ENCODE data around the gene GMCL2.

DNA sequence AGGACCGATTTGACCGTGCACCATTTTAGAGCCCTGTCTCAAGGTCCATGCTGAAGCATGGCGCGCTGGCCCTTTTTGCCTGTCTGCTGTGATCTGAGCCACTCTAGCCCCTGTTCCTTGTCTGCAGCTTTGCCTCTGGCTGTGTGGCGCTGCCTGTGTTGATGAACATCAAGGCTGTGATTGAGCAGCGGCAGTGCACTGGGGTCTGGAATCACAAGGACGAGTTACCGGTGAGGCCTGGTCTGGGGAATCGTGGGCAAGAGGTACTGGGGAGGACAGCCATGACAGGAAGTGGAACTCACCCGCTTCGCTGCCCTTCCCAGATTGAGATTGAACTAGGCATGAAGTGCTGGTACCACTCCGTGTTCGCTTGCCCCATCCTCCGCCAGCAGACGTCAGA is 39.8 kb downstream of the GMCL2 start:
- TF ChIP-seq, protein P1, sequence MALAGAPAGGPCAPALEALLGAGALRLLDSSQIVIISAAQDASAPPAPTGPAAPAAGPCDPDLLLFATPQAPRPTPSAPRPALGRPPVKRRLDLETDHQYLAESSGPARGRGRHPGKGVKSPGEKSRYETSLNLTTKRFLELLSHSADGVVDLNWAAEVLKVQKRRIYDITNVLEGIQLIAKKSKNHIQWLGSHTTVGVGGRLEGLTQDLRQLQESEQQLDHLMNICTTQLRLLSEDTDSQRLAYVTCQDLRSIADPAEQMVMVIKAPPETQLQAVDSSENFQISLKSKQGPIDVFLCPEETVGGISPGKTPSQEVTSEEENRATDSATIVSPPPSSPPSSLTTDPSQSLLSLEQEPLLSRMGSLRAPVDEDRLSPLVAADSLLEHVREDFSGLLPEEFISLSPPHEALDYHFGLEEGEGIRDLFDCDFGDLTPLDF (CRISPR knock-in tag; IDR thresholded peaks at IDR 0.05): no peak
- TF ChIP-seq CREB1 (CRISPR knock-in tag; IDR thresholded peaks at IDR 0.05) (no peak), ZNF263 (CRISPR knock-in tag; IDR thresholded peaks at IDR 0.05; ENCODE audit: low read depth) (no peak), NR3C1 (CRISPR knock-in tag; conservative IDR thresholded peaks at IDR 0.05; ENCODE audit: low read depth) (no peak), HMGA2 (CRISPR knock-in tag; IDR thresholded peaks at IDR 0.05) (no peak)
- TF ChIP-seq, protein P2, sequence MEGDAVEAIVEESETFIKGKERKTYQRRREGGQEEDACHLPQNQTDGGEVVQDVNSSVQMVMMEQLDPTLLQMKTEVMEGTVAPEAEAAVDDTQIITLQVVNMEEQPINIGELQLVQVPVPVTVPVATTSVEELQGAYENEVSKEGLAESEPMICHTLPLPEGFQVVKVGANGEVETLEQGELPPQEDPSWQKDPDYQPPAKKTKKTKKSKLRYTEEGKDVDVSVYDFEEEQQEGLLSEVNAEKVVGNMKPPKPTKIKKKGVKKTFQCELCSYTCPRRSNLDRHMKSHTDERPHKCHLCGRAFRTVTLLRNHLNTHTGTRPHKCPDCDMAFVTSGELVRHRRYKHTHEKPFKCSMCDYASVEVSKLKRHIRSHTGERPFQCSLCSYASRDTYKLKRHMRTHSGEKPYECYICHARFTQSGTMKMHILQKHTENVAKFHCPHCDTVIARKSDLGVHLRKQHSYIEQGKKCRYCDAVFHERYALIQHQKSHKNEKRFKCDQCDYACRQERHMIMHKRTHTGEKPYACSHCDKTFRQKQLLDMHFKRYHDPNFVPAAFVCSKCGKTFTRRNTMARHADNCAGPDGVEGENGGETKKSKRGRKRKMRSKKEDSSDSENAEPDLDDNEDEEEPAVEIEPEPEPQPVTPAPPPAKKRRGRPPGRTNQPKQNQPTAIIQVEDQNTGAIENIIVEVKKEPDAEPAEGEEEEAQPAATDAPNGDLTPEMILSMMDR (IDR thresholded peaks at IDR 0.05): no peak

Measured in WTC11 (cell line).